Natural killer cell (primary cell): ENCODE data around the gene XXYLT1. TPM values are rescaled to one million over a fixed set of nuclear protein-coding genes. Genes with fewer than 3 reads are reported as not detected.

Source experiments
- ATAC-seq, 3 donors: fragments of 150-1000 bp in 2 of 3; fragments of 200-7000 bp in 1 of 3; cut with Tn5 transposase; 1 replicate in 1 of 3; 2 replicates in 2 of 3; pipeline ENCODE4 v1.10.0; 2021; ENCODE audit warnings: mild to moderate bottlenecking in 2 of 3, moderate library complexity in 2 of 3
- DNase-seq, 2 donors: peaks; one replicate each; pipeline versions ENCODE4 v3.0.0 to v3.0.0-alpha.2; 2013 to 2021; ENCODE audit warnings: mixed read lengths in 1 of 2
- H3K27ac ChIP-seq: one replicate; pipeline ENCODE4 v1.5.1; 2013; ENCODE audit warnings: mild to moderate bottlenecking, low read length
- H3K27me3 ChIP-seq: one replicate; pipeline ENCODE4 v1.6.1; 2013; ENCODE audit warnings: low read length; ENCODE audit not compliant: control insufficient read depth, insufficient read depth
- H3K36me3 ChIP-seq: one replicate; pipeline ENCODE4 v1.6.1; 2013; ENCODE audit warnings: low read length; ENCODE audit not compliant: control insufficient read depth, insufficient read depth
- H3K4me1 ChIP-seq: one replicate; pipeline ENCODE4 v1.6.1; 2013; ENCODE audit warnings: low read length; ENCODE audit not compliant: control insufficient read depth, insufficient read depth
- H3K4me3 ChIP-seq: one replicate; pipeline ENCODE4 v1.5.1; 2013; ENCODE audit warnings: low read length
- H3K9me3 ChIP-seq: one replicate; pipeline ENCODE4 v1.6.1; 2013; ENCODE audit warnings: low read length; ENCODE audit not compliant: control insufficient read depth, insufficient read depth
- H3K27ac Mint-ChIP-seq, 2 donors: one replicate each; pipeline ENCODE4 v1.8.0; 2022; ENCODE audit warnings: mild to moderate bottlenecking in 2 of 2, mixed read lengths in 2 of 2, moderate library complexity in 1 of 2
- H3K27me3 Mint-ChIP-seq, 2 donors: one replicate each; pipeline ENCODE4 v1.8.0; 2022; ENCODE audit warnings: low read depth in 2 of 2, mixed read lengths in 2 of 2
- H3K36me3 Mint-ChIP-seq: one replicate; pipeline ENCODE4 v1.8.0; 2022; ENCODE audit warnings: mixed read lengths
- H3K4me1 Mint-ChIP-seq, 2 donors: one replicate each; pipeline ENCODE4 v1.8.0; 2022; ENCODE audit warnings: mixed read lengths in 2 of 2
- H3K4me3 Mint-ChIP-seq: one replicate; pipeline ENCODE4 v1.8.0; 2022; ENCODE audit warnings: mild to moderate bottlenecking, moderate library complexity, mixed read lengths
- H3K9me3 Mint-ChIP-seq, 2 donors: one replicate each; pipeline ENCODE4 v1.8.0; 2022; ENCODE audit warnings: mixed read lengths in 2 of 2
- WGBS: methylation state at CpG from one replicate; pipeline ENCODE4 v1.1.7; 2013; ENCODE audit warnings: missing lambda C conversion rate; ENCODE audit not compliant: insufficient coverage; 5-methylcytosine and 5-hydroxymethylcytosine counted together
- intact Hi-C: fragments of 100-400 bp; cut with micrococcal nuclease; formaldehyde crosslinking; loops from one replicate; pipeline ENCODE4 v1.14.2; 2022
- total RNA-seq, 4 donors: library from RNA; stranded (reverse); fragments of 120-200 nt in 1 of 4; gene quantifications; one replicate each; pipeline versions ENCODE4 v1.2.3 to v1.2.4, GENCODE V29; 2013 to 2022
- TF ChIP-seq, protein P1 (sequence below): fragments of 200-600 bp; IDR thresholded peaks from one replicate; pipeline ENCODE4 v1.8.0; 2022; ENCODE audit warnings: antibody characterized with exemption

XXYLT1 gene
- total RNA-seq, 3 donors from 2014 or later (not counting 1 experiment from before 2014, with no cell fraction given): 8.7 to 13.6 (median 10.2) TPM

DNA sequence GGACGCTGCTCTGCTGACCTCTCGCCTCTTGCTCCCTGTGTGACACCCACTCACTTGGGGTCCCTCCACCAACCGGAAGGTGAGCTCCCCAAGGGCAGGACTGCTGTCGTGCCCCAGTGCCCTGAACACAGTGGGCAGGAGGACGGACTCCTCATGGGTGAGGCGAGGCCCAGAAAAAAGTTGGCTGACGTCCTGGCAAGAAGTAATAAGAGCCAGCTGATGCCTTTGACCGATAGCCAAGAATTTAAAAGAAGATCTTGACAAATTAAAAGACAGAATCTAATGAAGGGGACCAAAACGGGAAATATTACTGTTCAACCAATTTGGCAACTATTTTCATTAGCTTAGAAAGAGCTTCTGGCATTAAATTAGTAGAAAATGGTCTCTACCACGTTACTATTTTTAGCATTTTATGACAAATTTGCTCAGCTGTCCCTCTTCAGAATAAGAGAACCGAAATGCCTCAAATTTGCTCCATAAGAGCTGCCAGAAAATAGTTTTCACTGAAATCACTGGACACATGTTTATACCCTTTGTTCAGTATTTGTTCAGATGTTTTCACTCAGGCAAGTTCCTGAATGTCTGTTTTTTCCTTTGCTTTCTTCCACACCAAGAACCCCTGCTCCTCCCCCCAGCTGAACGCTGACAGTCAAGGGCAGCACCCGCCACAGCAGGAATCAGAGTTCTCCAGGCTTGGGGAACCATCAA, 60.5 kb downstream of the XXYLT1 start:
- no peaks in the 10 kb centered on the region for H3K27me3 ChIP-seq
- no peak overlapping the region for H3K4me3 ChIP-seq
- H3K4me1 ChIP-seq: peaks cover 4% of the 10 kb centered on the region
- H3K36me3 ChIP-seq: no peaks in the 10 kb centered on the region
- Mint-ChIP-seq H3K4me3 (no peak overlapping the region), H3K27ac (no peak overlapping the region), H3K27me3 (no peaks in the 10 kb centered on the region), H3K36me3 (no peaks in the 10 kb centered on the region), H3K9me3 (no peaks in the 10 kb centered on the region), H3K4me1 (peaks cover 13 to 19% of the 10 kb centered on the region in 2 donors)
- 89% methylated on average over 13 of the region's 13 CpGs for WGBS
- ATAC-seq: no peak
- intact Hi-C loops: no loop called here
- H3K9me3 ChIP-seq: no peaks in the 10 kb centered on the region
- no peak overlapping the region for H3K27ac ChIP-seq
- DNase-seq: no peak
- TF ChIP-seq, protein P1, sequence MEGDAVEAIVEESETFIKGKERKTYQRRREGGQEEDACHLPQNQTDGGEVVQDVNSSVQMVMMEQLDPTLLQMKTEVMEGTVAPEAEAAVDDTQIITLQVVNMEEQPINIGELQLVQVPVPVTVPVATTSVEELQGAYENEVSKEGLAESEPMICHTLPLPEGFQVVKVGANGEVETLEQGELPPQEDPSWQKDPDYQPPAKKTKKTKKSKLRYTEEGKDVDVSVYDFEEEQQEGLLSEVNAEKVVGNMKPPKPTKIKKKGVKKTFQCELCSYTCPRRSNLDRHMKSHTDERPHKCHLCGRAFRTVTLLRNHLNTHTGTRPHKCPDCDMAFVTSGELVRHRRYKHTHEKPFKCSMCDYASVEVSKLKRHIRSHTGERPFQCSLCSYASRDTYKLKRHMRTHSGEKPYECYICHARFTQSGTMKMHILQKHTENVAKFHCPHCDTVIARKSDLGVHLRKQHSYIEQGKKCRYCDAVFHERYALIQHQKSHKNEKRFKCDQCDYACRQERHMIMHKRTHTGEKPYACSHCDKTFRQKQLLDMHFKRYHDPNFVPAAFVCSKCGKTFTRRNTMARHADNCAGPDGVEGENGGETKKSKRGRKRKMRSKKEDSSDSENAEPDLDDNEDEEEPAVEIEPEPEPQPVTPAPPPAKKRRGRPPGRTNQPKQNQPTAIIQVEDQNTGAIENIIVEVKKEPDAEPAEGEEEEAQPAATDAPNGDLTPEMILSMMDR: no peak

DNA sequence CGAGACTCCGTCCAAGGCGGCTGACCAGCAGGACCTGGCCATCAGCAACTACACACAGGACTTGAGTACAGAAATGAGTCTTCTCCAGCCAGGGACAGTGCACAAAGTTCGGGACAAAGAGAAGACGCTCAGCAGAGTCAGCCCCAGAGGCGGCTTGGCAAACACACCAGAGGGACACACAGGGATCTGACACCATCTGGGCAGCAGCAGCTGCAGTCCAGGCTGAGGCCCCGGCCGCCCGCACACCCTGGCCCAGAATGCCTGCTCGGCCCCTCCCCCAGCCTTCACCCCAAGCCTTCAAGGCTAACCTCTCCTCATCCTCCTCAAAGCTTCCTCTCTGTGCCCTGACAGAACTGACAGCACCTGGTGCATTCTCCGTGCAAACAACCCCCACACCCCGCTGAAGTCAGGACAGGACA, 61.1 kb downstream of the XXYLT1 start:
- TF ChIP-seq, protein P1: no peak
- no peaks in the 10 kb centered on the region for H3K36me3 ChIP-seq
- Mint-ChIP-seq H3K9me3 (no peaks in the 10 kb centered on the region), H3K27ac (no peak overlapping the region), H3K4me1 (peaks cover 18 to 25% of the 10 kb centered on the region in 2 donors), H3K27me3 (no peaks in the 10 kb centered on the region), H3K4me3 (no peak overlapping the region), H3K36me3 (no peaks in the 10 kb centered on the region)
- intact Hi-C loops: no loop called here
- H3K4me1 ChIP-seq: peaks cover 9% of the 10 kb centered on the region
- H3K27me3 ChIP-seq: no peaks in the 10 kb centered on the region
- H3K4me3 ChIP-seq: no peak overlapping the region
- no peak overlapping the region for H3K27ac ChIP-seq
- WGBS: 92% methylated on average over 12 of the region's 12 CpGs
- DNase-seq (no peak), ATAC-seq (no peak)
- no peaks in the 10 kb centered on the region for H3K9me3 ChIP-seq

DNA sequence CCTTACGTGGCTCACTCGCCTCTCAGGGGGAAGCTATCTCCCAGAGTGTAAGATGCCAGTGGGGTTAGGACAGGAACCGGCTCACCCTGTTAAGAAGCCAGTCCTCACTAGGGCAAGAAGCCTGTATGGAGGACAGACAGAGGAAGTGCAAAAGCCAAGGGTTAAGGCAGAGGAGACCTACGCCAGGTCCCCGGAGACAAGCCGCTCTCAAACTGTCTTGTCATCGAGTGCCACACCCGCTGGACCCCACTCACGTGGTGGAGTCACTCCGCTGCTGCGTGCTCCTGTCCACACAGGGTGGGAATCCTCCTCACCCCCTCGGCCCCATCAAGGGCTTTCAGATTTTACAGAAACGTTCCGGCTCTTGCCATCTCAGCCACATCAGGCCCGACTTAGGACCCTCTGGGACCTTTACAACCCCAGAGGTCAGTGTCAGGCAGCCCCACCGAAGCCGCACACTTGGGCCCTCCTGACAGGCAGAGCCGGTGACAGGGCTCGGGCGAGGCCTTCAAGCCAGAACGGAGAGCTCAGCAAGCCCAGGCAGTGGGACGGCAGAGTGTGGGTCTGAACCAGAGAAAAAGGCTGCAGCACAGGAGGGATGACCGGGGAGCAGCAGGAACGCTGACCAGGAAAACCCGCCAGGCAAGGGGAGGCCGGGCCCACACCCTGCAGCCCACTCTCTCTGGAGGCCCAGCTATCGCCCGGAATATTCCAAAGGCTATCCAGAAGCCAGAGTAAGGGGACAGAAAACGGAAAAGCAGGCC, 61.7 kb downstream of the XXYLT1 start:
- Histone ChIP-seq H3K4me1 (peaks cover 15% of the 10 kb centered on the region), H3K9me3 (no peaks in the 10 kb centered on the region), H3K27me3 (no peaks in the 10 kb centered on the region), H3K36me3 (no peaks in the 10 kb centered on the region), H3K27ac (no peak overlapping the region), H3K4me3 (no peak overlapping the region)
- DNase-seq: no peak
- Mint-ChIP-seq H3K27ac (no peak overlapping the region), H3K9me3 (no peaks in the 10 kb centered on the region), H3K36me3 (no peaks in the 10 kb centered on the region), H3K4me3 (no peak overlapping the region), H3K27me3 (peaks cover 0 to 2% of the 10 kb centered on the region in 2 donors), H3K4me1 (peaks cover 24 to 31% of the 10 kb centered on the region in 2 donors)
- TF ChIP-seq, protein P1: no peak
- WGBS: 95% methylated on average over 29 of the region's 29 CpGs
- ATAC-seq: no peak
- intact Hi-C loops: no loop called here
